Endothelial cell of umbilical vein (primary cell): Measurements from ENCODE around the gene NEK6. TPM values are rescaled to one million over a fixed set of nuclear protein-coding genes. Genes with fewer than 3 reads are reported as not detected.

ENCODE experiments used
- BruUV-seq: library from RNA; stranded (reverse); fragments of 400-500 nt; replicated peaks from 2 replicates; lab custom pipeline; 2021; lab: Mats Ljungman, UMichigan
- CTCF ChIA-PET: fragments of 300-600, 350-600 bp; sonication (Branson Sonifier 250); formaldehyde crosslinking; loops from one replicate; lab custom pipeline; 2021; ENCODE audit warnings: antibody characterized with exemption, inconsistent platforms; lab: Charles Lee
- POLR2A ChIA-PET: fragments of 300-600, 350-600 bp; sonication (Branson Sonifier 250); formaldehyde crosslinking; loops from one replicate; lab custom pipeline; 2021; ENCODE audit warnings: antibody characterized with exemption, inconsistent platforms; lab: Charles Lee
- DNase-seq: peaks from one replicate; pipeline ENCODE4 v3.0.0-alpha.2; 2011; ENCODE audit warnings: low read depth, low spot score
- FAIRE-seq: peaks from 2 replicates; lab custom pipeline; 2011; peaks lifted over from hg19 to GRCh38; lab: Jason Lieb, UNC
- H2AFZ ChIP-seq: 2 replicates; pipeline ENCODE4 v1.6.0; 2012; ENCODE audit warnings: low read depth, low read length, control low read depth, inconsistent platforms
- H3K27ac ChIP-seq: 2 replicates; pipeline ENCODE4 v1.5.1; 2011; ENCODE audit warnings: low read depth, mild to moderate bottlenecking, control low read depth, low read length, moderate library complexity; ENCODE audit not compliant: insufficient read depth
- H3K27me3 ChIP-seq, 2 experiments: 2 replicates each; pipeline versions ENCODE4 v1.6.0 to v1.6.1; 2011; ENCODE audit warnings: low read length in 2 of 2, mixed read lengths in 1 of 2; ENCODE audit not compliant: control insufficient read depth in 2 of 2, insufficient read depth in 2 of 2
- H3K36me3 ChIP-seq, 2 experiments: 2 replicates in 1 of 2; 3 replicates in 1 of 2; pipeline ENCODE4 v1.5.1; 2011; ENCODE audit warnings: low read length in 2 of 2, mild to moderate bottlenecking in 1 of 2, moderate library complexity in 1 of 2; ENCODE audit not compliant: control insufficient read depth in 2 of 2, insufficient read depth in 2 of 2; ENCODE audit errors: extremely low read depth in 1 of 2
- H3K4me1 ChIP-seq: 3 replicates; pipeline ENCODE4 v1.5.1; 2011; ENCODE audit warnings: mild to moderate bottlenecking, low read length; ENCODE audit not compliant: control insufficient read depth, insufficient read depth; ENCODE audit errors: extremely low read depth
- H3K4me2 ChIP-seq: 2 replicates; pipeline ENCODE4 v1.6.1; 2011; ENCODE audit warnings: low read length, control low read depth, mixed read lengths; ENCODE audit not compliant: insufficient read depth
- H3K4me3 ChIP-seq, 3 experiments: fragments of 200-600 bp in 1 of 3; sonication (generic), shearing (Covaris generic) in 1 of 3; replicated peaks in 1 of 3; 2 replicates each; pipeline ENCODE4 v1.5.1; 2011 to 2016; ENCODE audit warnings: control low read depth in 3 of 3, low read length in 3 of 3, mild to moderate bottlenecking in 2 of 3, inconsistent platforms in 1 of 3, low read depth in 1 of 3, moderate library complexity in 1 of 3; ENCODE audit not compliant: insufficient read depth in 1 of 3
- H3K79me2 ChIP-seq: 2 replicates; pipeline ENCODE4 v1.6.0; 2012; ENCODE audit warnings: low read length, inconsistent platforms; ENCODE audit not compliant: control insufficient read depth, insufficient read depth
- H3K9ac ChIP-seq: replicated peaks from 2 replicates; pipeline ENCODE3; 2011; ENCODE audit warnings: low read length, control low read depth; ENCODE audit not compliant: insufficient read depth; ENCODE audit errors: extremely low read depth
- H3K9me1 ChIP-seq: replicated peaks from 3 replicates; pipeline ENCODE4 v1.6.0; 2011; ENCODE audit warnings: mild to moderate bottlenecking, low read length; ENCODE audit not compliant: control insufficient read depth, insufficient read depth; ENCODE audit errors: extremely low read depth
- H3K9me3 ChIP-seq: replicated peaks from 2 replicates; pipeline ENCODE4 v1.5.1; 2012; ENCODE audit warnings: low read length, inconsistent platforms; ENCODE audit not compliant: control insufficient read depth, insufficient read depth
- H4K20me1 ChIP-seq: replicated peaks from 2 replicates; pipeline ENCODE3; 2011; ENCODE audit warnings: mild to moderate bottlenecking, low read length; ENCODE audit not compliant: control insufficient read depth, insufficient read depth; ENCODE audit errors: extremely low read depth
- CTCF ChIP-seq, 2 donors: IDR thresholded peaks; 1 replicate in 1 of 2; 2 replicates in 1 of 2; pipeline ENCODE4 v1.5.1; 2011; ENCODE audit warnings: low read length in 2 of 2, mild to moderate bottlenecking in 2 of 2, moderate library complexity in 2 of 2, control low read depth in 1 of 2, inconsistent platforms in 1 of 2, low read depth in 1 of 2; ENCODE audit not compliant: insufficient read depth in 1 of 2; ENCODE audit errors: extremely low read depth in 1 of 2
- EZH2 ChIP-seq: IDR thresholded peaks from 2 replicates; pipeline ENCODE4 v1.6.1; 2012; ENCODE audit warnings: borderline replicate concordance, low read depth, mild to moderate bottlenecking, moderate library complexity, low read length, inconsistent platforms; ENCODE audit not compliant: severe bottlenecking
- FOS ChIP-seq: IDR thresholded peaks from 2 replicates; pipeline ENCODE4 v1.6.1; 2011; ENCODE audit warnings: mild to moderate bottlenecking, low read length, moderate library complexity, borderline replicate concordance; ENCODE audit not compliant: insufficient read depth
- GATA2 ChIP-seq: IDR thresholded peaks from 2 replicates; pipeline ENCODE4 v1.7.0; 2011; ENCODE audit warnings: low read depth, mild to moderate bottlenecking, moderate library complexity, mixed read lengths, low read length; ENCODE audit not compliant: insufficient read length, insufficient read depth
- JUN ChIP-seq: IDR thresholded peaks from 2 replicates; pipeline ENCODE4 v1.6.1; 2011; ENCODE audit warnings: borderline replicate concordance, low read depth; ENCODE audit not compliant: insufficient read length, insufficient read depth
- MAX ChIP-seq: IDR thresholded peaks from 2 replicates; pipeline ENCODE4 v1.6.1; 2011; ENCODE audit not compliant: insufficient read depth, insufficient read length
- MYC ChIP-seq: IDR thresholded peaks from one replicate; pipeline ENCODE4 v1.6.1; 2011; ENCODE audit warnings: mild to moderate bottlenecking, low read depth, low read length
- POLR2A ChIP-seq: IDR thresholded peaks from 2 replicates; pipeline ENCODE4 v1.6.1; 2012; ENCODE audit warnings: low read depth, mild to moderate bottlenecking, control low read depth, low read length
- POLR2AphosphoS5 ChIP-seq: IDR thresholded peaks from 2 replicates; pipeline ENCODE4 v1.6.1; 2012; ENCODE audit warnings: low read depth, mild to moderate bottlenecking, control low read depth, low read length, moderate library complexity; ENCODE audit not compliant: insufficient read depth
- dilution Hi-C: fragments of 300-500 bp; cut with MboI; formaldehyde crosslinking; loops from one replicate; pipeline ENCODE4 v1.15.0; 2019; ENCODE audit warnings: low sequenced_read_pairs; ENCODE audit not compliant: extremely low pct_ligation_motif_present
- intact Hi-C: fragments of 100-400 bp; cut with micrococcal nuclease; formaldehyde crosslinking; loops from one replicate; pipeline ENCODE4 v1.10.0; 2022
- polyA plus RNA-seq, 4 experiments: library from polyadenylated mRNA; depleted of rRNA in 3 of 4; stranded (reverse) in 3 of 4; unstranded in 1 of 4; fragments of >200 nt; gene quantifications; 2 replicates each; pipeline versions ENCODE4 v1.2.1 to v1.2.3, GENCODE V29; 2011 to 2012; ENCODE audit warnings: missing spikeins in 1 of 4
- total RNA-seq: library from RNA; stranded (reverse); gene quantifications from 2 replicates; pipeline ENCODE4 v1.2.3, GENCODE V29; 2021

Gene NEK6
- total and polyA plus RNA-seq, 2 donors (not counting 3 experiments of a cell fraction or from before 2014, with no cell fraction given): 64.3 to 67.1 TPM

- intact Hi-C loops: no loop called here
- CTCF ChIA-PET: interaction anchor here (1.1 to 3.2 kb wide), 2 partner anchors 17 to 216 kb away, joined by 4 to 12 read pairs; no protein-coding TSS in a partner anchor
- no peak overlapping the region for H2AFZ ChIP-seq
These were observed 84.6 kb downstream of the NEK6 start for GRCh38 chr9:124342402-124342775.

More at GRCh38 chr9:124342402-124342775, 84.6 kb downstream of the NEK6 start:
- TF ChIP-seq GATA2: no peak
- no peak for TF ChIP-seq FOS
- no peak for TF ChIP-seq MAX
- TF ChIP-seq MYC: no peak
- TF ChIP-seq JUN: no peak
- TF ChIP-seq CTCF (IDR thresholded peaks at IDR 0.05; ENCODE audit: extremely low read depth in 1 of 2, insufficient read depth in 1 of 2, low read depth in 1 of 2, low read length in 2 of 2): no peak
- TF ChIP-seq EZH2: no peak
- TF ChIP-seq POLR2AphosphoS5: no peak
- TF ChIP-seq POLR2A: no peak
- DNase-seq: no peak
- H3K4me3 ChIP-seq: no peak overlapping the region
- dilution Hi-C loops: no loop called here
- no peaks in the 10 kb centered on the region for H3K27me3 ChIP-seq
- POLR2A ChIA-PET: no interaction called here
- H4K20me1 ChIP-seq: no peaks in the 10 kb centered on the region
- H3K9ac ChIP-seq: no peak overlapping the region
- no peaks in the 10 kb centered on the region for H3K79me2 ChIP-seq
- BruUV-seq: no TSS peak
- no peaks in the 10 kb centered on the region for H3K4me1 ChIP-seq
- no peak overlapping the region for H3K27ac ChIP-seq
- FAIRE-seq: no peak
- no peaks in the 10 kb centered on the region for H3K9me1 ChIP-seq
- peaks cover 6 to 48% of the 10 kb centered on the region in 2 experiments for H3K36me3 ChIP-seq
- H3K9me3 ChIP-seq: no peaks in the 10 kb centered on the region
- no peak overlapping the region for H3K4me2 ChIP-seq
